SH-SY5Y (cell line): ENCODE results near the gene RDX.

Experiments
- GATA2 ChIP-seq: IDR thresholded peaks from 2 replicates; pipeline ENCODE4 v1.6.1; 2011; ENCODE audit warnings: mild to moderate bottlenecking, low read depth, low read length
- GATA3 ChIP-seq: IDR thresholded peaks from 2 replicates; pipeline ENCODE4 v1.6.1; 2011; ENCODE audit warnings: low read depth, mild to moderate bottlenecking, low read length, moderate library complexity

DNA sequence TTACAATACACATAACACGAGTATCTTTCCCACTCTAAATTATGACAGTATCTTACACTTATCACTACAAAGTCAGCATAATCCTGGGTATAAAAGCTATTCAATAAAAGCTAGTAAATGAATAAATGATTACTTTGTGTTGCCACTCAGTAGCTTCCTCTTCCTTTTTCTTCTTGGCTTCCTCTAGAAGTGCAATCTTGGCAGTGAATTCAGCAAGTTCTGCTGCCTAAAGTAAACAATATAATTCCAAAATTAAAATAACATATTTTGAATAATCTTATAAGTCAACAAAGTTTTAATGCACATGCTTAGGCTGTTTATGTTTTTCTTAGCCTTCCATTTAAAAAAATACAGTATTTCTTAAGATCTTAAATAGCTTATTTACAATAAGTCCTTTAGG, 60.4 kb downstream of the RDX start:
- TF ChIP-seq GATA2 (no peak), GATA3 (no peak)
